ENCODE results near the gene ADAMTSL2.

Gene ADAMTSL2

GRCh38 chr9:133591985-133592384 lies 57.5 kb downstream of the ADAMTSL2 start:
- DNase-seq = no peak

- DNase-seq = peak; percentile 24
Observed at GRCh38 chr9:133592731-133593409, 58.4 kb downstream of the ADAMTSL2 start.

GRCh38 chr9:133593587-133594253 lies 59.2 kb downstream of the ADAMTSL2 start:
- no peak for DNase-seq

- no peak for DNase-seq
Observed at GRCh38 chr9:133594310-133594709, 59.8 kb downstream of the ADAMTSL2 start.

GRCh38 chr9:133595910-133596309 lies 61.4 kb downstream of the ADAMTSL2 start:
- DNase-seq = no peak

DNA sequence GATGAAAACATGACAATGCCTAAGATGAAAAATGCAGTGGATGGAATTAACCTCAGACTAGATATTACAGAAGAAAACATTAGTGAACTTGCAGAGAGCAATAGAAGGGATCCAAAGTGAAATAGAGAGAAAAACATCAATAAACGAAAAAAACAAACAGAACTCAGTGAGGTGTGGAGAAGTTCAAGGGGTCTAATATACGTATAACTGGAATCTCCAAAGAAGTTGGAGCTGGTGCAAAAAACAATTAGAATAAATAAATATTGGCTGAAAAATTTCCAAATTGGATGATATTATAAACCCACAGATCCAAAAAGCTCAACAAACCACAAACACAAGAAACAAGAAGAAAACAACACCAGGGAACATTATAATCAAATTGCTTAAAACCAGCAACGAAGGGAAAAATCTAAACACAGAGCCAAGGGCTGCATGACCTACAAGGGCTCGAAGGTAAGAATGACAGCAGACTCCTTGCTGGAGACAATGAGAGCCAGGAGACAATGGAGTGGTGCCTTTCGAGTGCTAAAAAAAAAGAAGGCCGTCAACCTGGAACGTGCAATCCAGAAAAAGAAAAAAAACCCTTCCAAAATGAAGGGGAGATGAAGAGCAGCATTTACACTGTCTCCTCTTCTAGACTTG lies 62.9 kb downstream of the ADAMTSL2 start:
- peak; percentile 67 for DNase-seq

- no peak for DNase-seq
Observed at GRCh38 chr9:133598978-133599377, 64.5 kb downstream of the ADAMTSL2 start.

DNA sequence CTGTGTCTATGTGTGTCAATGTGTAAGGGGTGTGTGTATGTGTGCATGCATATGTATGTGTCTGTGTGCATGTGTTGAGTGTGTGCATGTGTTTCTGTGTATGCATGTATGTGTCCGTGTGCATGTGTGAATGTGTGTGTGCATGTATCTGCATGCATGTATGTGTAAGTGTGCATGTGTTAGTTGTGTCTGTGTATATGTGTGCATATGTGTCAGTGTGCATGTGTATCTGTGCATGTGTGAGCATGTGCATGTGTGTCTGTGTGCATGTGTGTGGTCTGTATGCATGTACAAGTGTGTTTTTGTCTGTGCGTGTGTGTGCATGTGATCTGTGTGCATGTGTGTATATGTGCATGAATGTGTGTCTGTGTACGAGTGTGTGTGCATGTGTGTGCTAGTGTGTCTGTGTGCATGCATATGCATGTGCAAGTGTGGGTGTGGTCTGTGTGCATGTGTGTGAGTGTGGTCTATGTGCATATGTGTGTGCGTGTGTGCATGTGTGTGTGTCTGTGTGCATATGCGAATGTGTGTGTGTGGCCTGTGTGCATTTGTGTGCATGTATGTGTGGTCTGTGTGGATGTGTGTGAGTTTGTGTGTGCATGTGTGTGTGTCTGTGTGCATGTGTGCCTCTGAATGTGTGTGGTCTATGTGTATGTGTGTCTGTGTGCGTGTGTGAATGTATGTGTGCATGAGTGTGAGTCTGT lies 65.1 kb downstream of the ADAMTSL2 start:
- DNase-seq = no peak

DNA sequence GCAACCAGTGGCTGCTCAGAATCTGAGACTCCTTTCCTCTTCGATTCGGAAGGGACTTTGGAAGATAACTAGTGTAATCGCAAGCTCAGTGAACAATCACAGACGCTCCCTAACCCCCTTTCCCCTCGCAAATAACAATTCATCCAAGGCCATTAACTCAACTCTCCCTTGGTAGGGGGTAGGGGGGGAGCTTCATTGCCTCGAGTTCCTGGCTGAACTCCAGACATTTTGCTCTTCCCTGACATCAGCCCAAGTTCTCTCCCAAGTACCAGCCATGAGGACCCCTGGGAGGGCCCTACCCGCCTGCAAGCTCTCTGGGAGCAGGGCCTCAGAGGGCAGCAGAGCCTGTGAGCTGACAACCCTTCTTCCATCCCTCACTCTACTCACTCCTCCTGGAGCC lies 66.2 kb downstream of the ADAMTSL2 start:
- DNase-seq = no peak

DNA sequence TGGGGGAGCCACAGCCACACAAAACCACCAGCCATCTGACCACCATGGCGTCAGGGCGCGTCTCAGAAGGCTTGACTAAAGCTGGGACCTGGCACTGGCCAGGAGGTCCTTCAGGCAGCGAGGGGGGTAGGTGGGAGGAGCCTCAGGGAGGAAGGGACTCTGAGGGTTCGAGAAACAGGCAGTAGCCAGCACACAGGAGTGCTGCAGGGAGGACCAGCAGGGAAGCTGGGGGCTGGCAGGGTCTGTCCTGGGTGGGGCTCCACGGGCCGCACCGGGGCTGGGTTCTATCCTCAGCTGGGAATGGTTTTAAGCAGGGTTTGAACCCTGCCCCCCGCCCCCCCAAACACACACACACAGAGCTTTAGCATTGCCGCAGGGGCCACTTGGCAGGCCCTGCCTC lies 67.2 kb downstream of the ADAMTSL2 start:
- no peak for DNase-seq

DNA sequence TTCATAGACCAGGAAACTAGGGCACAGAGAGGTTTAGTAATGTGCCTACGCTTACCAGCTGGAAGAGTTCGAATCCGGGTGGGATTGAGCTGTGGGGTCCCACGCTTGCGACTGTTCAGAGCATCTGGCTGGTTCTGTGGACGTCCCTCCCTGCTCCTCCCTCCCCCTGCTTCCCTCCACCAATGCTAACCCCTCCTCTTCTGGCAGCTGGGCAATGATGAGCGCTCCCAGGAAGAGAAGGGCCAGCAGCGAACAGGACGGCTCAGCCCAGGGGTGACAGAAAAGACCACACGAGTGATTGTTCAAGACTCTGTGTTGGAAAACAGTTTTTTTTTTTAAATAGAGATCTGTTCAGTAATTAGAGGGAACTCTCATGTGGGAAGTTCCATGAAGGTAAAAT lies 67.8 kb downstream of the ADAMTSL2 start:
- DNase-seq = no peak

GRCh38 chr9:133603135-133603927 lies 68.8 kb downstream of the ADAMTSL2 start:
- peak; percentile 80 for DNase-seq

DNA sequence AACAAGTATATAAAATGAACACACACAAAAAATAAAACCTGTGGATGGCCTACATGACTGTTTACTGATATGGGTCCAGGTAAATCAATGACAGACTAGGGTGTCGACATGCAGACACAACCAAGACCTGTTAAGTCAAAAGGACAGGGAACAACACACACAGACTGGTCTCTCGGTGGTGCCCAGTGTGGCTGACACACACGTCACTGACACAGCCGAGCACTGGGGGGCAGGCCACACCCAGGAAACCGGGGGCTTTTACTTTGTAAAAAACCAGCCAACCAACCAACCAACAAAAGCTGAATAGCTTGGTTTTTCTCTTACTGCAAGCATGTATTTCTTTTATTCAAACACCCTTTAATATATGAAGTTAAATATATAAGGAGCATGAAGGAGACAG lies 69.7 kb downstream of the ADAMTSL2 start:
- peak; percentile 29 for DNase-seq

GRCh38 chr9:133604856-133605255 lies 70.4 kb downstream of the ADAMTSL2 start:
- no peak for DNase-seq

DNA sequence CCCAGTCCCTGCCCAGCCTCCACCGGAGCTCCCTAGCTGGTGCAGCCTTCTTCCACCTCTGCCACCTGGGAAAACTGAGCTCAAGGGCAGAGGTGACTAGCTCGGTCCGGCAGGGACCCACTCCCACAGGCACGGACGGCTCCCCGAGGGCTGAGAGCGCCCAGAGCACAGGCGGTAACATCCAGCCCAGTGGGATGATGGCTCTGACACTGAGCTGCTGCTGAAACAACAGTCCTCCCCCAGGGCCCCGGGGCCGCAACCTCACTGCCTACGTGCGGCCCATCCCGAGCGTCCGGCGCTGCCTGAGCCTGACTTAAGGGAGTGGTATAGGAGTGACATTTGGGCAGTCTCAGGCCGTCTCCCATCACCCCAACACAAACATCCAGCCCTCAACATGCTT lies 70.9 kb downstream of the ADAMTSL2 start:
- no peak for DNase-seq

DNA sequence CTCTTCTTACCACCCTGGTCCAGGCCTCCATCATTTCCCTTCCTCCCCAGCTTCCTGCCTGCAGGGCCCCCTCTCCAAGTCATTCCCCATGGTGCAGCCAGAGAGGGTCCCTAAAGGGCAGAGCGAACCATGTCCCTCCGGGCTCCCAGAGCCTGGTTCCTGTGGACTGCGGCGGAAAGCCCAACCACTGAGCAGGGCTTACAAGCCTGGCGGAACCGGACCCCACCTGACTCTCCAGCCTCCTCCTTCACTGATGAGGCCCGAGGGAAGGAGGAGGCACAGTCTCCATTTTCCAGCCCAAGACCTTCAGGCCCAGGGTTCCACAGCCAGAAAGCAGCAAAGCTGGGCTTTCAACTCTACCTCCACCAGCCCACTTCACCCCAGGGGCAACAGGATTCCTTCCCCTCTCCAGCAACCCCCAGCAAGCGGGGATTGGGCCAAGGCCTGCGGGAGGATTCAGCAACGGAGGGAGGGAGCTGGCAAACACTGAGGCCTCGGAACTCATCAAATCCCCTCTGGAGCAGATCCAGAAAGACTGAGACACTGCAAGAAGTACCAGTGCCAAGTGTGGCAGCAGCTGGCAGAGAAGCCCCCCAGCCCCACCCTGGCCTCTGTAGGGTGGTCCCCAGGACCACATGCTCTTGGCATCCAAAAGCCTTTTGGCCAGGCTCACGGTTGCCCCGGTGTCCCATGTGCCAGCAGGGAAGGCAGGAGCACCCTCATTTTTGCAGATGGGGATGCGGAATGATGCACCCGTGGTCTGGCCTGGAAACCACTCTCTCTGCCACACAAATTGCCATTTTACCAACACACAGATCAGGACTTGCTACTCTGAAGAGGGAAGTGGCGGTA lies 71.6 kb downstream of the ADAMTSL2 start:
- no peak for DNase-seq

DNA sequence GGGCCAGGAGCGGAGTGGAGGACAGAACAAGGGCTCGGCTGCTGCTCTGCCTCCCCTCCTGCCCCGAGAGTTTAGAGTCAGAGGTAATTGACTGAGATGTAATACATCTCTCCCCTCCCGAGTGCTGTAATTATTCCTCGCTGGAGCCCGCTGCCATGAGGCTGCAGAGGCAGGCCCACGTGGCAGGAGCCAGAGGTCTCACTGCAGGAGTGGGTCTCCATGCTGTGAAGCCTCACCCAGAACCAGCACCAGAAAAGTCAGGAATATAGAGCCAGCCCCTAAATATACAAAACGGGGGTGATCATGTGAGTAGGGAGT lies 72.2 kb downstream of the ADAMTSL2 start:
- no peak for DNase-seq

DNA sequence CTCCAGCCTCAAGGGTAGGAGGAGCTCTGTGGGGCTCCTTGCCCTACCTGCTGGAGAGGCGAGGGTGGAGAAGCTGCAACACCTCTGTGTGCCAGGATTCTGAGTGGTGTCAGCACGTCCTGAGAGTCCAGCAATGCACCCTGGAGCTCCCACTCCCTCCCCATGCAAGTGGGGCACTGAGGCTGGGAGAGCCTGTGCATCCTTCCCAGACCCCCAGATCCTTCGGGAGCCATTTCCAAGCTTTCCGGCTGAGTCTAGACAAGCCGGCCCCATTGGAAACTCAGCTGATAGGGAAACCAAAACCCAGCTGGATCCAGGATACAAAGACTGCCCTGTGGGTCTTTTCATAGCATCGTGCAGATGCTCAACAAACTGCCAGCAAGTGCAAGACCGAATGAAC lies 72.9 kb downstream of the ADAMTSL2 start:
- DNase-seq = no peak

GRCh38 chr9:133607976-133608375 lies 73.5 kb downstream of the ADAMTSL2 start:
- no peak for DNase-seq

GRCh38 chr9:133608382-133608781 lies 73.9 kb downstream of the ADAMTSL2 start:
- DNase-seq = no peak

DNA sequence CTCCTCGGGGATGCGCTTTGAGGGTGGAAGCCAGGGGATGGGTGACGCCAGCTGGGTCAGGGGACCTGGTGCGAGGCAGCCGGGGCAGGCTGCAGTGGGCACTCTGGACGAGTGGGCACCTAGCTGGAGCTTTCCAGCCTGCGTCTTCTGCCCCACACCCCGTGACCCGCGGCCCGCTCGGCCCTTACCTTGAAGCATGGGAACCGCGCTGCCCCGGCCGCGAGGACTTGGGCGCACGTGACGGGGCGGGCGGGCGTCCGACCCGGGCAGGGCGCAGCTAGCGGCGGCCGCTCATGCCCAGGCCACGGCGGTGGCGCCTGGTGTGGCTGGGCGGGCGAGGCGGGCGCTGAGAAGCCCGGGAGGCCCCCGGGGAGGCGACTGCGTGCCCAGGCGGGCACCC lies 74.4 kb downstream of the ADAMTSL2 start:
- peak; percentile 82 for DNase-seq
